PC-9 (cell line): ENCODE measurements around the gene ACSL1.

ENCODE experiments used
- EZH2 ChIP-seq: fragments of 200-600 bp; sonication (generic); IDR thresholded peaks from 2 replicates; pipeline ENCODE4 v1.8.0; 2017; ENCODE audit warnings: antibody characterized with exemption, low read depth
- TF ChIP-seq, protein P1 (sequence below): fragments of 200-600 bp; sonication (generic); conservative IDR thresholded peaks from 2 replicates; pipeline ENCODE4 v1.6.1; 2017; ENCODE audit warnings: mixed run types, antibody characterized with exemption, mild to moderate bottlenecking, moderate library complexity

DNA sequence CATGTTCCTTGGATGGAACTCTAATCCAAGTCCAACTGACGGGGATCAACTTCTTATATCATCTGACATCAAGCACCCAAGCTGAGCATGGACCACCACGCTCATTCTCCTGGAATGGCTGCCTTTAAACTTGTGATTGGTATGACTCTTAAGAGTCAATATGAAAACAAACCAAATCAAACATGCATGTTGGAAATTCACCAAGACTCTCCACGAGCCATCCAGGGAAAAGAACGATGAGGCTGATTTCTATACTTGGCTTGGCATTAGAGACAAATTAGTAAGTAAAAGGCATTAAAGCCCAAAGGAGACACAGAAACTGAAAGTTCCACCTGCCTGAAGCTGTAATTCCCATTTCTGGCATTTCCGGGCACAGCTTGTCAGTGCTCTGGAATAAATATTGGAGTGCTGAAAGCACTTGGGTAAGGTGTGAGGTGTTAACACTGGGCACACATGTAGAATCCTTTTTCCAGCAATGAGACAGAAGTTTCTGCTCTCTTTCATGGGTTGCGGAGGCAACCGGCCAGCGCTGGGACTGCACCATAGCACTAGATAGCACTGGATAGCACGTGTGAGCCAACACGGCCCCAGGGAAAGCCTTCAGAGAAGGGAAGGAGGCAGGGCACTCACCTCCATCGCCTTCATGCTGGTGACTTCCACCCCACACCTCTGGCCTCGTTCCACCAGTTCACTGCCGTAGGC lies 49.8 kb downstream of the ACSL1 start:
- TF ChIP-seq, protein P1, sequence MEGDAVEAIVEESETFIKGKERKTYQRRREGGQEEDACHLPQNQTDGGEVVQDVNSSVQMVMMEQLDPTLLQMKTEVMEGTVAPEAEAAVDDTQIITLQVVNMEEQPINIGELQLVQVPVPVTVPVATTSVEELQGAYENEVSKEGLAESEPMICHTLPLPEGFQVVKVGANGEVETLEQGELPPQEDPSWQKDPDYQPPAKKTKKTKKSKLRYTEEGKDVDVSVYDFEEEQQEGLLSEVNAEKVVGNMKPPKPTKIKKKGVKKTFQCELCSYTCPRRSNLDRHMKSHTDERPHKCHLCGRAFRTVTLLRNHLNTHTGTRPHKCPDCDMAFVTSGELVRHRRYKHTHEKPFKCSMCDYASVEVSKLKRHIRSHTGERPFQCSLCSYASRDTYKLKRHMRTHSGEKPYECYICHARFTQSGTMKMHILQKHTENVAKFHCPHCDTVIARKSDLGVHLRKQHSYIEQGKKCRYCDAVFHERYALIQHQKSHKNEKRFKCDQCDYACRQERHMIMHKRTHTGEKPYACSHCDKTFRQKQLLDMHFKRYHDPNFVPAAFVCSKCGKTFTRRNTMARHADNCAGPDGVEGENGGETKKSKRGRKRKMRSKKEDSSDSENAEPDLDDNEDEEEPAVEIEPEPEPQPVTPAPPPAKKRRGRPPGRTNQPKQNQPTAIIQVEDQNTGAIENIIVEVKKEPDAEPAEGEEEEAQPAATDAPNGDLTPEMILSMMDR = no peak
- TF ChIP-seq EZH2 = no peak
